HG02678 (cell line): ENCODE results near the gene KRTAP12-3.
"Not testable (repeated sequence)": the region's sequence is repeated elsewhere in the genome, so short reads cannot be mapped to it uniquely, and the experiment has no call there.

Experiments
- ATAC-seq: cut with Tn5 transposase; IDR thresholded peaks from one replicate; pipeline ENCODE4 v1.9.1; 2021; ENCODE audit warnings: mild to moderate bottlenecking, moderate library complexity; ENCODE audit not compliant: unreplicated experiment

The KRTAP12-3 gene

DNA sequence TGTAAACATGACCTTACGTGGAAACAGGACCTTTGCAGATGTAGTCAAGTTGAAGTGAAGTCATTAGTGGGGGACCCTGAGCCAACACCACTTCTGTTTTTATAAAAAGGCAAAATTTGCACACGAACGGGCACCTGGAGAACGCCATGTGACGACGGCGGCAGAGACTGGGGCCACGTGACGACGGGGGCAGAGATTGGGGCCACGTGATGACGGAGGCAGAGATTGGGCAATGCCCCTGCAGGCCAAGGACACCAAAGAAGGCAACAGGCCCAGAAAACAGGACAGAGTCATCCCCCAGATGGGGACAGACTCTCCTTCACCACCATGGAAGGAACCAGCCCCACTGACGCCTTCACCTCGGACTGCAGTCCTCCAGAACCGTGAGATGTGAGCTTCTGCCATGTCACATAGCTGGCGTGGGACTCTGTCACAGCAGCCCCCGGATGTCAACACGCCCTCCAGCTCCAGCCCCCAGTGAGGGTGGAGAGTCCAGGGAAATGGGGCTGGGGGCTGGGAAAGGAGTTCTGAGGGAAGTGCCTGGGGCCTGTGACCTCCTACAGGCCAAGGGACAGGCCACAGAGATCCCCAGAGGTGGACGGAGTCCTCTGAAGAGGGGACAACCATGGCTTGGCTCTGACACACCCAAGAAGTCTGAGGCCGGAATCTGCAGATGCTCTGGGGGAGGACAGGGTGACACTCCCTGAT lies 7.3 kb upstream of the KRTAP12-3 start:
- no peak for ATAC-seq

DNA sequence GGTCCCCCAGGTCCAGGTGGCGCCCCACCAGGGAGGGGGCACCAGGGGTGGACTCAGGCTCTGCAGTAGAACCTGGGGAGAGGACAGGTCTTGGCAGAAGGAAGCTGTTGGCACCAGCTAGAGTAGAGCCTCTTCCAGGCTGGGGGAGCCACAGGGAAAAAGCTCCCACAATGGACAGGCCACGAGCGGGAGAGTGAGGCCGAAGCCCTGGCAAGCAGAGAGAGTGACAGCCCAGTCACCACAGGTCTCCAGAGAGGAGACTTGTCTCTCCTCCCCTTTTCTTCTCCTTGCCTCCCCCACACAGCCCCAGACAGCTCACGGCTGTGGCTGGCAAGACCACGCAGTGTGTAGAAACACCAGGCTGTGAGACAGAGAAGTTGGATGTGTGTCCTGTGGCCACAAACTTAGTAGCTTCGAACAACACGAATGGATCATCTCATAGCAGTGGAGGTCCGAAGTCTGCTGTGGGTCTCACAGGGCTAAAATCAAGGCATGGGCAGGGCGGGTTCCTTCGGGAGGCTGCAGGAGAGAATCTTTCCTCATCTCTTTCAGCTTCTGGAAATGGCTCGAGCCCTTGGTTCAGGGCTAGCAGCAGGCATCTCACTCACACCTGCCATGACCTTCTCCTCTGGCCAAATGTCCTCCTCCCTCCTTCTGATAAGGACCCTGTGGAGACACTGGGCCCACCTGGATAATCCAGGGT lies 6.6 kb upstream of the KRTAP12-3 start:
- no peak for ATAC-seq

DNA sequence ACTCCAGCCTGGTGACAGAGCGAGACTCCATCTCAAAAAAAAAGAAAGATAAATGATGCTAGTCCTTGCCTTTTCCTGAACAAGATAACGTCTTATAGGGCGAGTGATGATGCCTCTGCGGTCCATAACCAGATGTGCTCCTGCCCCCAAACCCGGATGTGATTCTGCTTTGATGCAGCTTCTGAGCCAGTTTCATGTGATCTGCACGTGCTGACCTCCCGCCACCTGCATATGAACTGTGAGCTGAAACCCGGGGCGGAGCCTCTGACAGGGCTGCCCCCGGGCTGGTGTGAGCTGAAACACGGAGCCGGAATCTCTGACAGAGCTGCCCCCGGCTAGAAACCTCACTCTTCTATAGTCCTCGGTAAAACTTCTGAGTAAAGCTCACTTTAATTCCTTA lies 4.6 kb upstream of the KRTAP12-3 start:
- ATAC-seq: no peak

DNA sequence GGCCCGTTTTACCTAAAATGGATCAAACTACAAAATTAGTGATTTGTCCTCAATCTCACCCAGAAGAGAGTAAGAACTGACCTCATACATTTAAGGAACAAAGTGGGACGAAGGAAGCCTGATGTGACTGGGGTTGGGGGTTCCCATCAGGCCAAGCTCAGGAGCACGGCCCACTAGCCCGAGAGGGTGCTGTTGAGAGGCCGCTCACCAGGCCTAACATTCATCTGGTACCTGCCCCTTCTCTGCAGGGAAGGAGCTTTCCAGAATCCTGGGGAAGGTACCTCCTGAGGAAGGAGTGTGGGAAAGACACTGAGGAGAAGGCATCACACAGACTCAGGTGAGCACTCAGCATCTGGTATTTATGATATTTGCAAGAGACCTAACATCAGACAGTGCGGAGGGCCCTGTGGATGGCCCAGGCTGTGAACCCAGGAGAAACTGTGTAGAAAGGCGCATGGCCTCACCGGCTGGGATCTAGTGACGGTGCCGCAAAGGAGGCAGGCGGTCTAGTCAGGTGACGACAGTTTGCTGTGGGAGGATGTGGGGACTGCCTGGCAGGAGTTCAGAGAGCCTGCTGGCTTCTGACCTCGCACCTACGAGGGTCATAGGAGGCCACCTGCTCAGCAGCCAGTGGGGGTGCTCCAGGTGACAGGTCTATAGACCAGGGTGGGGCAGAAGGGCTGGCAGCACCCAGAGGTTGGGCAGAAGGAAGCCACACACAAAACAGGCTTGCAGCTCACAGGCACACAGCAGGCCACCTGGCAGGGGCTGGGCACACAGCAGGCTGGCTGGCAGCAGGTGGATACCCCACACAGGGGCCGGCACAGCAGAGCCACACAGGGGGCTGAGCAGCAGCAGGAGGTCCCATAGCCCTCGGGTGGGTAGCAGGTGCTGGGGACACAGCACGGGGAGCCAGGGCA lies 3.8 kb upstream of the KRTAP12-3 start:
- ATAC-seq: no peak

DNA sequence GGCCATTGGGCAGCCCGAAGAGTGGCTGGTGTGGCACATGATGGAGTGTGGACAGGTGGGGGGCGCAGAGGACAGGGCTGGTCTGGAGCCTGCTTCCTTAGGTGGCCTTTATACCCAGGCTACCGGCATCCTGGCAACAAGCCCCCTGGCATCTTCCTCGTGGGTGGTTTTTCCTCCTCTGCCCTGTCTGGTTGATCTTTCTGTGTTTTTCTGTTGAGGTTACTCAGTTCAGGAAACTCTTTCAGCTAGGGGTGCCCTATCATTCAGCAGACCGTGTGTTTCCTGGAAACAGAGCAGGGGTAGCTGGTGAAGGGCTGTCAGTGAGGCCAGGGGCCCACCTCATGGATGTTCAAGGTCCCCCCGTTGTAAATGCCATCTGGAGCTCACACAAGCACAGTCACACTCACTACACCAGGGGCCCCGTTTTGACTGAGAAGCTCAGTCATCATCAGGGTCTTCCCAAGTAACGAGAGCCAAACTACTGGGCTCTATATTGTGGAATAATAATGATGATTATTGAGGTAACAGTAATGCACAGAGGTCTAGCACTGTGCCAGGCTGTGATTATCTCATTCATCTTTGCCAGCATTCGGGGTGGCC lies 3.1 kb upstream of the KRTAP12-3 start, which contains the start of gene KRTAP12-4:
Gene KRTAP12-4 (minus strand): TSS at position 84 of the 600 bp plus-strand sequence. CDS start 45 bp downstream, at position 39.
- no peak for ATAC-seq

DNA sequence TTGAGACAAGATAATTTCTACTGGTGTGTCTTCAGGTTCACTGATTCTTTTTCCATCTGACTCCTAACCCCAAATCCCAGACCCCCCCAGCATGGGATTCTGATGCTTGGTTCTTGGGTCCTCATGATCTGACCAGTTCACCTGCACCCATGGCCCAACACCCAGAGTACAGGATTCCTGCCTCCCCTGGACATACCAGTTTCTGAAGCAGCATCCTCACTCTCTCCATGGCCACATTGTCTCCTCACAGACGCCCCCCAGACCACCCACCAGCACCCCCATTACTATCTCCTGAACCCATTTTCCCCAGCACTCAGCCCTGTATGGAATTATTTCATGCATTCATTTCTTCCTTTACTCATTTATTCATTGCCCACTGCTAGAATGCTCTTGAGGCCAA lies 864 bp upstream of the KRTAP12-3 start:
- no peak for ATAC-seq

DNA sequence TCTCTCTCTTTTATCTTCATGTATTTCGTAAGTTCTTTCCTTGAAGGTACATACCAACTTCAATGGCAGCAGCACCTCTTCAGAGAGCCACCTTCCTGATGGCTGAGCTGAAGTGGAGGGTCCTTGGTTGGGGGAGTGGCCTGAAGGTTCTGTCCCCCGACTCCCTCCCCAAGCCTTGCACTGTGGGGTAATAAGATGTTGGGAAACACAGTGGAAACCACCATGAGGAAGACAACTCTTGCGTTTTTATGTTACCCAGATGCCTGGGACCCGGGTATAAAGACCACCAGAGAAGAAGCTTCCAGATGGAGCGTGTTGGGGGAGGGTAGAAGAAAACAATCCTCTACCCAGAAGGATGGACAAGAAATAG lies 794 bp downstream of the KRTAP12-3 start:
- no peak for ATAC-seq

DNA sequence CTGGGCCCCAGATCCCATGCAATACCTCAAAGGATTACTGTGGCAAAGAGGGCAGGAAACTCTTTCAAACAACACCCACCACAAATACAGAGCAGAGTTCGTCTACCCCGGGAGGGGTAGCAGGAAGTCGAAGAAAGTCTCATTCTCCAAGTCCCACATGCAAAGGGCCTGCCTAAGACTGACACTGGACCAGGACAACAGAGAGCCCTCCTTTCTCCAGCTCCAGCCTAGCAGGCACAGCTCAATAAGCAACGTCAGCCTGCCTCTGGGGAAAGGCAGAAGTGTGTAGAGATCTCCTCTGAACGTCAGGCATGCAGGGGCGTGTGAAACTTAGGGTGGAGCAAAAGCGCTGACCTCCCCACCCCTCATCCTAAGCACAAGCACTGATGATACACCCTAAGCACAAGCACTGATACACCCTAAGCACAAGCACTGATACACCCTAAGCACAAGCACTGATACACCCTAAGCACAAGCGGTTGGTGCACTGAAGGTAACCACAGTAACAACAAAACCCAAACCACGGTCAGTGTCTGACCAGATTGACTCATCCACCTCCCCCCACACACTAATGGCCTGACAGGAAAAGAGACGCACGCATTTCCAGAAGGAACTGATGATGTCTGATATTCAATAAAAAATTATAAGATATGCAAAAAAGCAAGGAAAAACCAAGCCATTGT lies 1.3 kb downstream of the KRTAP12-3 start:
- ATAC-seq: no peak

DNA sequence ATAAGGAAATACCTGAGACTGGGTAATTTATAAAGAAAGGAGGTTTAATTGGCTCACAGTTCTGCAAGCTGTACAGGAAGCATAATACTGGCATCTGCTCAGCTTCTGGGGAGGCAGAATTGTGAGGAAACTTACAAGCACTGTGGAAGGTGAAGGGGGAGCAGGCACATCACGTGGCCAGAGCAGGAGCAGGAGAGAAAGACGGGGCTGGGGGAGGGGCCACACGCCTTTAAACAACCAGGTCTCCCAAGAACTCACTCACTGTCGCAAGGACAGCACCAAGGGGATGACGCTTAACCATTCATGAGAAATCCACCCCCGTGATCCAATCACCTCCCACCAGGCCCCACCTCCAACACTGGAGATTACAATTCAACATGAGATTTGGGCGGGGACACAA lies 3.8 kb downstream of the KRTAP12-3 start:
- ATAC-seq: not testable (repeated sequence)

DNA sequence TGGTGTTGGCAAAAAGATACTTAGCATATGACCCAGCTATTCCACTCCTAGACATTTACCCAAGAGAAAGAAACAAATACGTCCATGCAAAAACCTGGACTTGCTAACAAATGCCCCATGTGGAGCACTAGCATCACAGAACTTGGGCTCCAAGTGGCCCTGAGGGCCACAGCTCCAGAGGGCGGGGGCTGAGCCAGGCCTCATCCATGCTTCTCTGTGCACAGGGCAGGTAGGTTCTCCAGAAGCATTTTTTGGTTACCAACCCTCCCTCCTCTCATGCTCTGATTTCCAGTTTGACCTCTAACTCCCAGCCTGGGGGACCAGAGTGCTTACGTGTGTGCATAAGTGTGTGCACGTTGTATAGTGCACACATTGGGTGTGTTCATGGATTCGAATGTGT lies 7.0 kb downstream of the KRTAP12-3 start:
- no peak for ATAC-seq

DNA sequence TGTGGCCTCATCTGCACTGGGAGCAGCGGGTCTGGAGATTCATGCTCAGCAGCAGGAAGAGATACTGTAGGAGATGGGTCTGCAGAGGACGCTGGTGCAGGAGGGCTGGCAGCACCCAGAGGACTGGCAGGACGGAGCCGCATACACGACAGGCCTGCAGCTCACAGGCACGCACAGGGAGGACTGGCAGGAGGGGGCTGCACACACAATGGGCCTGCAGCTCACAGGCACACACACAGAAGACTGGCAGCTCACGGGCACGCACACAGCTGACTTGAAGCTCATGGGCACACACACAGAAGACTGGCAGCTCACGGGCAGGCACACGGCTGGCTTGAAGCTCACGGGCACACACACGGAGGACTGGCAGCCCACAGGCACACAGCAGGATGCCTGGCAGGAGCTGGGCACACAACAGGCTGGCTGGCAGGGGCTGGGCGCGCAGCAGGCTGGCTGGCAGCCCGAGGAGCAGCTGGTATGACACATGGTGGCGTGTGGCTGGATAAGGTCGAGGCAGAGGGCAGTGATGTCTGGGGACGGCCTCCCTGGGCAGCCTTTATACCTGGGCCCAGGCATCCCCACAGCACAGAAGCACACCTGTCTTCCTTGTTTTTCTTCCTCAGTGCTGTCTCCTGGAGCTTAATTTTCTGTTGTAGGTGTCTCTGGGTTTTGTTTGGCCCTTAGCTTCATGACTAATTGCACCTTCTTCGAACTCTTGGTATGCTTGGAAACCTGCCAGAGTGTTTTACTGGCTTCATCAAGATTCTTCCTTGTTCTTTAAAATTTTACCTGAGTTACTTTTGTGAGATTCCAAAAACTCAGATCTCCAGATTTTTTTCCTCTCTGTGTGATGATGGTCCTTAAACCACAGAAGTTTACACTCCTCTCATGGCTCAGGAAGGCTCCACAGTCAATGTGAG lies 8.9 kb downstream of the KRTAP12-3 start, which contains the start of gene KRTAP12-2:
Gene KRTAP12-2 (minus strand): TSS at position 527 of the 920 bp plus-strand sequence. CDS start 41 bp downstream, at position 486.
- no peak for ATAC-seq

DNA sequence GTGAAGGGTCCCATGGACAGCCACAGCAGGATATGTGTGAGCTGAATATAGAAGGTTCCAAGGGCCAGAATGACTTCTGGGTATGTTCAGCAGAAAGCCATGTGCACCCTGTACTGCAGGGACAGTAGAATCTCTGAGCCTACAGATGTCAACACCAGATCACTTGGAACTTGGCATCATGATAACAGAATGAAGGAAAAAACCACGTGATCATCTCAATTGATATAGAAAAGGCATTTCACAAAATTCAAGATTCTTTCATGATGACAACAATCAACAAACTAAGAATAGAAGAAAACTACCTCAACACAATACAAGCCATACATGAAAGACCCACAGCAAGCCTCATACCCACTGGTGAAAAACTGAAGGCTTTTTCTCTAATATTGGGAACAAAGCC lies 9.9 kb downstream of the KRTAP12-3 start:
- no peak for ATAC-seq

DNA sequence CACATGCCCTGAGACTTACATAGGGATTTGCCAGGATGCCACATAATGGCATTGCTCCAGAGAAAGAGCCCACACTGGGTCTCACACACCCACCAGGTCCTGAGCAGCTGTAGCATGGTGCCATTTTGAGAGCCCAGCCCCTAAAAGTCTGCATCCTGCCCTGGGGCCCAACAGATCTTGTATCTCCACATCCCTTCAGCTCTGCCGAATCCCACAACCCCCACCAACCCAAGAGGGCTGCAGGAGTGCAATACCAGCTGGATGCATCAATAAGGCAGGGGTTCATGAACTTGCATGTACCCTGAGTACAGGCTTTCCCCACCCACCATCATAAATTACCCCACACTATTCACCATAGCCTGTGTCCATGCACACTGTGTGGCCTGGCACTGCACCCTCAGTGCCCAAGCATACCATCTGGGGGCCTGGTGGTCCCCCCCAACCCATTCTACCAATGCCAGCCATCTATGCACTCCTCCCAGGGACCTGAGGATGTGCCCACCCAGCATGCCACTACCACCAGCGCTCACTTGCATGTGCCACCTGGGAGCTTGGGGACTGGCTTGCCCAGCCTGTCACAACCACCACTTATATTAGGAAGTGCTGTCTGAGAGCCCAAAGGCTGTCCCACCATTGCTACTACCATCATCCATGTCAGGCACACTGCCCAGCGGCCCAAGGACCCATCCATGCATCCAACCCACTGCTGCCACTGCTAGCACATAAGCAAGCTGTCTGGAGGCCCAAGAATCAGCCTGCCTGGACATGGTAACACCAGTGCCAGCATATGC lies 13.1 kb downstream of the KRTAP12-3 start:
- no peak for ATAC-seq

DNA sequence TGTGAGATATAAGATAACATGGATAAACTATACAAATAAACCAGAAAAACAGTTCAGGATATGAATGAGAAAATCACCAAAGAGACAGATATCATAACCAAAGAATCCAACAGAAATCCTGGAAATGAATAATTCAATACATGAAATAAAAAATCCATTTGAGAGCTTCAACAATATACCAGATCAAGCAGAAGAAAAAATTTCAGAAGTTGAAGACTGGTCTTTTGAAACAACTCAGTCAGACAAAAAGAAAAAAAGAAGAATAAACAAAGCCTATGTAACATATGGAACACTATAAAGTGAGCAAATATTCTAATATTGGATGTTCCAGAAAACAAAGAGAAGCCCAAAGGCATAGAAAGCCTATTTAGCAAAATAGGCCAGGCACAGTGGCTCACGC lies 14.2 kb downstream of the KRTAP12-3 start:
- no peak for ATAC-seq

DNA sequence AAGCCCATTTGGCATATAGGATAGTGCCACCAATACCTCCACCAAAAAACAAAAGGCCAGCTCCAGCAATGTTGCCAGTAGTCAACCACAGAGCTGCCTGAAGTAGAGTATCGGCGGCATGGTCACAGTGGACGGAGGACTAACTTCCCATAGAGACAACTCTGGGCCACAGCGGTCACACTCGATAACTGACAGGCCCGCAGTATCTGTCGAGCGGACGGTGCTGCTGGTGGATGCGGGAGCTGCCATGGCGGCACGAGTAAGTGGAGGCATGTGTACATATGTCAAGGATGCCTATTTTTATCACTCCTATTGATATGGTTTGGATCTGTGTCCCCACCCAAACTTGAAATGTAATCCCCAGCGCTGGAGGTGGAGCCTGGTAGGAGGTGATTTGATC lies 20.1 kb downstream of the KRTAP12-3 start:
- no peak for ATAC-seq

DNA sequence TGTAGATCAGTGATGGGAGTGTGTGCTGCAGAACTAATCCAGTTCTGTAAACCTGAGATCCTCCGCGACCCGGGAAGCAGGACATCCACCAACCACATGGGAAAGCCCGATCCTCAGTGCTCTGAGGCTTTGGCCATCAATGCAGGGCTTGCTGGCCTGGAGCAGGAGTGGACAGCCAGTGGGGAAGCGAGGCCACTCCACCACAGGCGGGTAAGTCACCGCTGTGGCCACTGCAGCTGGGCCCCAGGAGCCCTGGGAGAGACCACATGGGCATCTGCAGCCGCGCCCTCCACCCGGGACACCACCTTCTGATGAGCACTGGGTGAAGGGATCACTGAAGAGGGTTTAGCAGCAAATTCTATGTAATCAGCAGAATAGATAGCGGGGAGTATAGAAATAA lies 23.4 kb downstream of the KRTAP12-3 start:
- ATAC-seq: no peak

DNA sequence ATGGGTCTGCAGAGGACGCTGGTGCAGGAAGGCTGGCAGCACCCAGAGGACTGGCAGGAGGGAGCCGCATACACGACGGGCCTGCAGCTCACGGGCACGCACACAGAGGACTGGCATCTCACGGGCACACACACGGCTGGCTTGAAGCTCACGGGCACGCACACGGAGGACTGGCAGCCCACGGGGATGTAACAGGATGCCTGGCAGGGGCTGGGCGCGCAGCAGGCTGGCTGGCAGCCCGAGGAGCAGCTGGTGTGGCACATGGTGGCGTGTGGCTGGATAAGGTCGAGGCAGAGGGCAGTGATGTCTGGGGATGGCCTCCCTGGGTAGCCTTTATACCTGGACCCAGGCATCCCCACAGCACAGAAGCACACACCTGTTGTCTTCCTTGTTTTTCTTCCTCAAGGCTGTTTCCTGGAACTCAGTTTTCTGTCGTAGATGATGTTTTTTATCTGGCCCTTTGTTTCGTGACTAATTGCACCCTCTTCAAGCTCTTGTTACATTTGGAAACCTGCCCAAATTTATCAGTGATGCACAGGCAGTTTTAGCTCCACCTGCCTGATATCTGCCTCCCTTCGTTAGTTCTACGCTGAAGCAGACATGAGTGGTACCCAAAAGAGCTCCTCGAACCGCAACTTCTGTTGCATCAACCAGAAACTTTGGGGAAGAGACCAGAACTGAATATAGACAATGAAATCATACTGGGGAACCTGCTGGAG lies 24.3 kb downstream of the KRTAP12-3 start, which contains the start of gene KRTAP12-1:
Gene KRTAP12-1 (minus strand): TSS at position 303 of the 719 bp plus-strand sequence. CDS start 40 bp downstream, at position 263.
- no peak for ATAC-seq
